ENCODE measurements around the gene SYT3. TPM values are rescaled to one million over a fixed set of nuclear protein-coding genes. Genes with fewer than 3 reads are reported as not detected.
A peak's percentile ranks its signal among the peaks of the same experiment; 100 is the strongest.

The SYT3 gene
- total and polyA plus RNA-seq, 2 experiments from 2014 or later, result 10.0 to 25.5 TPM

- no peaks in the 10 kb centered on the region for H3F3A ChIP-seq (replicated peaks; ENCODE audit: low read depth)
- Mint-ChIP-seq H3K36me3 (ENCODE audit: low read depth) (peaks cover 42% of the 10 kb centered on the region), H3K27me3 (ENCODE audit: insufficient read depth, low read depth, poor library complexity) (peaks cover 12% of the 10 kb centered on the region), H3K9me3 (peaks cover 27% of the 10 kb centered on the region), H3K4me1 (no peaks in the 10 kb centered on the region), H3K27ac (no peak within 1 kb of the TSS), H3K4me3 (no peak within 1 kb of the TSS)
- peak within 1 kb of the TSS; percentile 86 for H2AFZ ChIP-seq
- H3K27ac ChIP-seq (ENCODE audit: low read depth), result no peak within 1 kb of the TSS
- peaks cover 20% of the 10 kb centered on the region for H3K4me1 ChIP-seq (ENCODE audit: insufficient read depth)
- peak; percentile 26; the same call in 1 of the 2 replicates for TF ChIP-seq POLR2AphosphoS5 (IDR thresholded peaks at IDR 0.05; ENCODE audit: low read depth)
- TF ChIP-seq REST (IDR thresholded peaks at IDR 0.05; ENCODE audit: unreplicated experiment), result no peak
- peak; percentile 97 for TF ChIP-seq ETS1 (IDR thresholded peaks at IDR 0.05)
- no peak for TF ChIP-seq ZNF331 (CRISPR knock-in tag; IDR thresholded peaks at IDR 0.05; ENCODE audit: low read depth)
- no peak for TF ChIP-seq ZNF114 (CRISPR knock-in tag; IDR thresholded peaks at IDR 0.05)
- no peak for TF ChIP-seq ZNF462 (CRISPR knock-in tag; IDR thresholded peaks at IDR 0.05)
- no peak for TF ChIP-seq EZH2 (IDR thresholded peaks at IDR 0.05; ENCODE audit: low read depth, unreplicated experiment)
- TF ChIP-seq JUNB (IDR thresholded peaks at IDR 0.05; ENCODE audit: unreplicated experiment), result no peak
- TF ChIP-seq CTCF (conservative IDR thresholded peaks at IDR 0.05; ENCODE audit: low read depth in 2 of 2), result peak in 1 of 2 experiments; percentile 37; a peak in 1 of 4 replicates
- TF ChIP-seq EZH2phosphoT487 (IDR thresholded peaks at IDR 0.05; ENCODE audit: unreplicated experiment), result no peak
- TF ChIP-seq CREB1 (CRISPR knock-in tag; IDR thresholded peaks at IDR 0.05; ENCODE audit: low read depth), result no peak
- no peak for TF ChIP-seq NANOG (IDR thresholded peaks at IDR 0.05; ENCODE audit: borderline replicate concordance)
- TF ChIP-seq STAT1 (IDR thresholded peaks at IDR 0.05; ENCODE audit: unreplicated experiment), result no peak
- H3K79me2 ChIP-seq (replicated peaks; ENCODE audit: insufficient read depth), result no peaks in the 10 kb centered on the region
- no peaks in the 10 kb centered on the region for H3K9me2 ChIP-seq (ENCODE audit: insufficient read depth)
- H3K27me3 ChIP-seq (ENCODE audit: insufficient read depth), result peaks cover 12% of the 10 kb centered on the region
- peak; percentile 97 for DNase-seq (ENCODE audit: low spot score)
- H3K4me2 ChIP-seq, result peak within 1 kb of the TSS; percentile 74
- no peaks in the 10 kb centered on the region for H4K20me1 ChIP-seq (replicated peaks; ENCODE audit: insufficient read depth)
- no peaks in the 10 kb centered on the region for H3K36me3 ChIP-seq (ENCODE audit: insufficient read depth)
- no peak for ATAC-seq
- peak within 1 kb of the TSS; percentile 48 for H3K4me3 ChIP-seq
Observed at GRCh38 chr19:50649433-50650391, 10.0 kb upstream of the SYT3 start, which contains the start of gene C19orf81. Gene C19orf81 (plus strand): TSS chr19:50649445. CDS start chr19:50649445, 0 bp downstream.

All from GM23338 (cell line).